Measurements from ENCODE around the gene MYCBP. TPM values are rescaled to one million over a fixed set of nuclear protein-coding genes. Genes with fewer than 3 reads are reported as not detected.

Gene MYCBP
- total and polyA plus RNA-seq, 9 donors = 6.2 to 15.3 (median 12.2) TPM

- Histone ChIP-seq H3K27ac (no peak overlapping the region), H3K9me3 (peaks cover 0 to 3% of the 10 kb centered on the region in 2 donors), H3K4me3 (no peak overlapping the region), H3K4me1 (ENCODE audit: insufficient read depth) (no peaks in the 10 kb centered on the region), H3K27me3 (no peaks in the 10 kb centered on the region), H3K36me3 (no peaks in the 10 kb centered on the region)
- 71 to 82% (median 73%) methylated on average over 1 of the region's 1 CpG for WGBS, 3 donors
- no peak for DNase-seq
- intact Hi-C loops (cut with DNase I) = no loop called here
- TF ChIP-seq POLR2A (IDR thresholded peaks at IDR 0.05) (no peak), CTCF (IDR thresholded peaks at IDR 0.05) (no peak), EP300 (IDR thresholded peaks at IDR 0.05) (no peak)
Observed at GRCh38 chr1:38814984-38815464, 58.1 kb downstream of the MYCBP start.

- H3K36me3 ChIP-seq = no peaks in the 10 kb centered on the region
- H3K27ac ChIP-seq = no peak overlapping the region
- H3K9me3 ChIP-seq = peaks cover 0 to 3% of the 10 kb centered on the region in 2 donors
- 55 to 73% (median 64%) methylated on average over 7 of the region's 7 CpGs for whole genome bisulfite sequencing, 3 donors
- no peaks in the 10 kb centered on the region for H3K4me1 ChIP-seq (ENCODE audit: insufficient read depth)
- DNase-seq = no peak
- H3K27me3 ChIP-seq = no peaks in the 10 kb centered on the region
- intact Hi-C loops (cut with DNase I) = no loop called here
- TF ChIP-seq POLR2A (IDR thresholded peaks at IDR 0.05) = no peak
- no peak for TF ChIP-seq EP300 (IDR thresholded peaks at IDR 0.05)
- no peak for TF ChIP-seq CTCF (IDR thresholded peaks at IDR 0.05)
- no peak overlapping the region for H3K4me3 ChIP-seq
Observed at GRCh38 chr1:38814444-38814983, 58.6 kb downstream of the MYCBP start.

GRCh38 chr1:38812981-38813380 lies 60.2 kb downstream of the MYCBP start:
- no peaks in the 10 kb centered on the region for H3K4me1 ChIP-seq (ENCODE audit: insufficient read depth)
- no peak for TF ChIP-seq POLR2A (IDR thresholded peaks at IDR 0.05)
- no peak for TF ChIP-seq EP300 (IDR thresholded peaks at IDR 0.05)
- H3K9me3 ChIP-seq = peaks cover 0 to 3% of the 10 kb centered on the region in 2 donors
- H3K27me3 ChIP-seq = no peaks in the 10 kb centered on the region
- no peak overlapping the region for H3K27ac ChIP-seq
- DNase-seq = no peak
- no peaks in the 10 kb centered on the region for H3K36me3 ChIP-seq
- intact Hi-C loops (cut with DNase I) = no loop called here
- WGBS, 3 donors = 58 to 69% (median 63%) methylated on average over 5 of the region's 5 CpGs
- H3K4me3 ChIP-seq = no peak overlapping the region

Small RNA genes within 50 kb of the gene (small RNA-seq; reads per million reads assigned to genes)
- gene GJA9-MYCBP = not detected

Other genes with a start within 250 kb of the MYCBP start
- 10 to 100 TPM; 11.4 to 30.2 (median 24.2) TPM for gene RRAGC, start 13.6 kb downstream of the MYCBP start, total RNA-seq
- gene RRAGC, start 13.6 kb downstream of the MYCBP start, polyA plus RNA-seq = 10 to 100 TPM; 19.4 to 37.5 TPM
- gene GJA9, start 8.2 kb upstream of the MYCBP start, total RNA-seq = not detected
- gene GJA9, start 8.2 kb upstream of the MYCBP start, polyA plus RNA-seq = not detected
- gene RHBDL2, start 68.5 kb upstream of the MYCBP start, total RNA-seq = under 1 TPM in 4 of 7 donors, not detected in 3; 0.10 to 0.35 (median 0.24) TPM
- under 1 TPM; 0.19 to 0.32 TPM for gene RHBDL2, start 68.5 kb upstream of the MYCBP start, polyA plus RNA-seq
- gene AKIRIN1, start 117.9 kb upstream of the MYCBP start, total RNA-seq = 10 to 100 TPM; 19.1 to 49.0 (median 42.4) TPM
- 10 to 100 TPM; 14.9 to 64.6 TPM for gene AKIRIN1, start 117.9 kb upstream of the MYCBP start, polyA plus RNA-seq
- 100 to 1,000 TPM; 126 to 378 (median 195) TPM for gene NDUFS5, start 153.0 kb upstream of the MYCBP start, total RNA-seq
- 100 to 1,000 TPM; 438 to 492 TPM for gene NDUFS5, start 153.0 kb upstream of the MYCBP start, polyA plus RNA-seq

All from ovary (tissue), 9 donors.